Endothelial cell of umbilical vein (primary cell): ENCODE data around the gene OR10J5.

Experiments
- CTCF ChIP-seq, 2 donors: IDR thresholded peaks; 1 replicate in 1 of 2; 2 replicates in 1 of 2; pipeline ENCODE4 v1.5.1; 2011; ENCODE audit warnings: low read length in 2 of 2, mild to moderate bottlenecking in 2 of 2, moderate library complexity in 2 of 2, control low read depth in 1 of 2, inconsistent platforms in 1 of 2, low read depth in 1 of 2; ENCODE audit not compliant: insufficient read depth in 1 of 2; ENCODE audit errors: extremely low read depth in 1 of 2
- EZH2 ChIP-seq: IDR thresholded peaks from 2 replicates; pipeline ENCODE4 v1.6.1; 2012; ENCODE audit warnings: borderline replicate concordance, low read depth, mild to moderate bottlenecking, moderate library complexity, low read length, inconsistent platforms; ENCODE audit not compliant: severe bottlenecking
- MYC ChIP-seq: IDR thresholded peaks from one replicate; pipeline ENCODE4 v1.6.1; 2011; ENCODE audit warnings: mild to moderate bottlenecking, low read depth, low read length
- POLR2AphosphoS5 ChIP-seq: IDR thresholded peaks from 2 replicates; pipeline ENCODE4 v1.6.1; 2012; ENCODE audit warnings: low read depth, mild to moderate bottlenecking, control low read depth, low read length, moderate library complexity; ENCODE audit not compliant: insufficient read depth
- TF ChIP-seq, protein P1 (sequence below): IDR thresholded peaks from 2 replicates; pipeline ENCODE4 v1.6.1; 2011; ENCODE audit not compliant: insufficient read depth, insufficient read length

DNA sequence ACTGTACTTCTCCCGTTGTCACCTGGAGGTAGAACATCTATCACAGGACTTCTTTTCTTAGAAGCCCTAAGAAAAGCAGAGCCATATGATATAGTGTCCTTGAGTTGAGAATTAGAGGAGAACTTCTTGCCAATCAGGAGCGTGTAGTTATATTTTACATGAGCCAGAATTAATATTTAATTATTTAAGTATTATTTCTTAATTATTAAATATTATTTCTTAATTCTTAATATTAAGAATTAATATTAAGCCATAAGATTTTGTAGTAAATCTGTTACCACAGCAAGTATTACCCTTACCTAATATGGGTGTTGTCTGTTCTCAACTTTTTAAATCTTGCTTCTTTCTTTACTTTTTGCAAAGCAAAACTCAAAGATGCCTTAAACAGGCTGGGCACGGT is 41.6 kb upstream of the OR10J5 start:
- no peak for TF ChIP-seq POLR2AphosphoS5
- no peak for TF ChIP-seq EZH2
- TF ChIP-seq CTCF (IDR thresholded peaks at IDR 0.05; ENCODE audit: extremely low read depth in 1 of 2, insufficient read depth in 1 of 2, low read depth in 1 of 2, low read length in 2 of 2): no peak
- TF ChIP-seq MYC: no peak
- TF ChIP-seq, protein P1, sequence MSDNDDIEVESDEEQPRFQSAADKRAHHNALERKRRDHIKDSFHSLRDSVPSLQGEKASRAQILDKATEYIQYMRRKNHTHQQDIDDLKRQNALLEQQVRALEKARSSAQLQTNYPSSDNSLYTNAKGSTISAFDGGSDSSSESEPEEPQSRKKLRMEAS: no peak
